ENCODE results near the gene UBXN11. TPM values are rescaled to one million over a fixed set of nuclear protein-coding genes. Genes with fewer than 3 reads are reported as not detected.

Gene UBXN11
- total and polyA plus RNA-seq, 2 of the 13 experiments (the other 11 are each of a cell fraction or from before 2014, with no cell fraction given) = 9.3 to 10.4 TPM

DNA sequence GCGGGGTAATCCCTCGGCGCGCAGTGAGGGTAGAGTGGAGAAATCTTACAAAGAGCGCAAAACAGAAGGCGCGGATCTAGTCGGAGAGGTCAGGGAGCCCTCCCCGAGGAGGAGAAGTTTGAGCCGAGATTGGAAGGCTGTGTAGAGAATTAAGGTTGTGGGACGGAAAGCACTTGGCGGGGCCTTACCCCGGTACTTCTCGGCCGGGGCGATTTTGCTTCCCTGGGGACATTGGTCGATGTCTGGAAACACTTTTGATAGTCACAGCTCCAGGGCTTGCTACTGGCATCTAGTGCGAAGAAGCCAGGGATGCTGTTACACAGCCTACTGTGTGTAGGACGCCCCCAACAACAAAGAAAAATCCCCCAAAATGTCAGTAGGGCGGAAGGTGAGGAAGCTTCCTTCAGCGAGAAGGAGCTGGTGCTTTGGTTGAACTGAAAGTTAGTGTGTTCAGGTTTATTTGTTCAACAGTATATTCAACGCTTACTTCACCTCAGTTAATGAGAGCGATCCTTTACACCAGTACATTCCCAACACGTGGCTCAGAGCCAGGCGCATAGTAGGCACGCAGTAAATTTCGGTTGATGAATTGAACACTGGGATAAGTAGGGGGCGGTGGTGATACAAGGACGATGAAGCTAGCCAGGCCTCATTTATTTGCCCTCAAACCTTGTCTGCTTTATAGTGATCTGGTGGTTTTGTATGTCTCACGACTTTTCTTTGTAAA, 71.6 kb downstream of the UBXN11 start (continued):
- no peak for TF ChIP-seq CBX2 (IDR thresholded peaks at IDR 0.05; ENCODE audit: low read depth, low read length)
- TF ChIP-seq CBX2 (CRISPR knock-in tag; IDR thresholded peaks at IDR 0.05; ENCODE audit: low read depth) = no peak
- TF ChIP-seq, protein P1, sequence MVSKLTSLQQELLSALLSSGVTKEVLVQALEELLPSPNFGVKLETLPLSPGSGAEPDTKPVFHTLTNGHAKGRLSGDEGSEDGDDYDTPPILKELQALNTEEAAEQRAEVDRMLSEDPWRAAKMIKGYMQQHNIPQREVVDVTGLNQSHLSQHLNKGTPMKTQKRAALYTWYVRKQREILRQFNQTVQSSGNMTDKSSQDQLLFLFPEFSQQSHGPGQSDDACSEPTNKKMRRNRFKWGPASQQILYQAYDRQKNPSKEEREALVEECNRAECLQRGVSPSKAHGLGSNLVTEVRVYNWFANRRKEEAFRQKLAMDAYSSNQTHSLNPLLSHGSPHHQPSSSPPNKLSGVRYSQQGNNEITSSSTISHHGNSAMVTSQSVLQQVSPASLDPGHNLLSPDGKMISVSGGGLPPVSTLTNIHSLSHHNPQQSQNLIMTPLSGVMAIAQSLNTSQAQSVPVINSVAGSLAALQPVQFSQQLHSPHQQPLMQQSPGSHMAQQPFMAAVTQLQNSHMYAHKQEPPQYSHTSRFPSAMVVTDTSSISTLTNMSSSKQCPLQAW (CRISPR knock-in tag; IDR thresholded peaks at IDR 0.05) = no peak
- TF ChIP-seq, protein P2, sequence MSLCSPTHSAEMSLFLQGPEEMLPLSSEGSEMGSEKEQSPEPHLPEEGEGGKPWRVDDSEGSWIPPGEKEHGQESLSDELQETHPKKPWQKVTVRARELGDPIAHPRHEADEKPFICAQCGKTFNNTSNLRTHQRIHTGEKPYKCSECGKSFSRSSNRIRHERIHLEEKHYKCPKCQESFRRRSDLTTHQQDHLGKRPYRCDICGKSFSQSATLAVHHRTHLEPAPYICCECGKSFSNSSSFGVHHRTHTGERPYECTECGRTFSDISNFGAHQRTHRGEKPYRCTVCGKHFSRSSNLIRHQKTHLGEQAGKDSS (CRISPR knock-in tag; IDR thresholded peaks at IDR 0.05; ENCODE audit: borderline replicate concordance, low read depth) = peak; percentile 3; the same call in 1 of the 2 replicates
- TF ChIP-seq, protein P3, sequence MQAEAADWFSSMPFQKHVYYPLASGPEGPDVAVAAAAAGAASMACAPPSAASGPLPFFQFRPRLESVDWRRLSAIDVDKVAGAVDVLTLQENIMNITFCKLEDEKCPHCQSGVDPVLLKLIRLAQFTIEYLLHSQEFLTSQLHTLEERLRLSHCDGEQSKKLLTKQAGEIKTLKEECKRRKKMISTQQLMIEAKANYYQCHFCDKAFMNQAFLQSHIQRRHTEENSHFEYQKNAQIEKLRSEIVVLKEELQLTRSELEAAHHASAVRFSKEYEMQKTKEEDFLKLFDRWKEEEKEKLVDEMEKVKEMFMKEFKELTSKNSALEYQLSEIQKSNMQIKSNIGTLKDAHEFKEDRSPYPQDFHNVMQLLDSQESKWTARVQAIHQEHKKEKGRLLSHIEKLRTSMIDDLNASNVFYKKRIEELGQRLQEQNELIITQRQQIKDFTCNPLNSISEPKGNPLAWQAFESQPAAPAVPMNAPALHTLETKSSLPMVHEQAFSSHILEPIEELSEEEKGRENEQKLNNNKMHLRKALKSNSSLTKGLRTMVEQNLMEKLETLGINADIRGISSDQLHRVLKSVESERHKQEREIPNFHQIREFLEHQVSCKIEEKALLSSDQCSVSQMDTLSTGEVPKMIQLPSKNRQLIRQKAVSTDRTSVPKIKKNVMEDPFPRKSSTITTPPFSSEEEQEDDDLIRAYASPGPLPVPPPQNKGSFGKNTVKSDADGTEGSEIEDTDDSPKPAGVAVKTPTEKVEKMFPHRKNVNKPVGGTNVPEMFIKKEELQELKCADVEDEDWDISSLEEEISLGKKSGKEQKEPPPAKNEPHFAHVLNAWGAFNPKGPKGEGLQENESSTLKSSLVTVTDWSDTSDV (CRISPR knock-in tag; IDR thresholded peaks at IDR 0.05) = no peak
- TF ChIP-seq, protein P4, sequence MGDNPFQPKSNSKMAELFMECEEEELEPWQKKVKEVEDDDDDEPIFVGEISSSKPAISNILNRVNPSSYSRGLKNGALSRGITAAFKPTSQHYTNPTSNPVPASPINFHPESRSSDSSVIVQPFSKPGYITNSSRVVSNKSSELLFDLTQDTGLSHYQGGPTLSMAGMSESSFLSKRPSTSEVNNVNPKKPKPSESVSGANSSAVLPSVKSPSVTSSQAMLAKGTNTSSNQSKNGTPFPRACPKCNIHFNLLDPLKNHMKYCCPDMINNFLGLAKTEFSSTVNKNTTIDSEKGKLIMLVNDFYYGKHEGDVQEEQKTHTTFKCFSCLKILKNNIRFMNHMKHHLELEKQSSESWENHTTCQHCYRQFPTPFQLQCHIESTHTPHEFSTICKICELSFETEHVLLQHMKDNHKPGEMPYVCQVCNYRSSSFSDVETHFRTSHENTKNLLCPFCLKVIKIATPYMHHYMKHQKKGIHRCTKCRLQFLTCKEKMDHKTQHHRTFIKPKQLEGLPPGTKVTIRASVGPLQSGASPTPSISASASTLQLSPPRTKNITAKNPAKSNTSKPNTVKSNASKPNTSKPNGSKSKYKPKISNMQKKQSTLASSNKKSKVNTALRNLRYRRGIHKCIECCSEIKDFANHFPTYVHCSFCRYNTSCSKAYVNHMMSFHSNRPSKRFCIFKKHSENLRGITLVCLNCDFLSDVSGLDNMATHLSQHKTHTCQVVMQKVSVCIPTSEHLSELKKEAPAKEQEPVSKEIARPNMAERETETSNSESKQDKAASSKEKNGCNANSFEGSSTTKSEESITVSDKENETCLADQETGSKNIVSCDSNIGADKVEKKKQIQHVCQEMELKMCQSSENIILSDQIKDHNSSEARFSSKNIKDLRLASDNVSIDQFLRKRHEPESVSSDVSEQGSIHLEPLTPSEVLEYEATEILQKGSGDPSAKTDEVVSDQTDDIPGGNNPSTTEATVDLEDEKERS (CRISPR knock-in tag; IDR thresholded peaks at IDR 0.05) = 0 out of 2 replicates have a peak, but pooled peaks have one; percentile 17
- TF ChIP-seq POLR2A (IDR thresholded peaks at IDR 0.05; ENCODE audit: insufficient read depth in 1 of 2, low read depth in 2 of 2, low read length in 2 of 2) = no peak
- TF ChIP-seq RBFOX2 (IDR thresholded peaks at IDR 0.05; ENCODE audit: low read depth, low read length) = no peak
- no peak for TF ChIP-seq JUND (CRISPR knock-in tag; IDR thresholded peaks at IDR 0.05)
- TF ChIP-seq ZNF558 (CRISPR knock-in tag; IDR thresholded peaks at IDR 0.05; ENCODE audit: borderline replicate concordance) = no peak; the same call in 1 of the 2 replicates
